Panc1 (cell line): Measurements from ENCODE around the gene UPF3A.

Experiments used
- CTCF ChIP-seq: fragments of 450-650 bp; IDR thresholded peaks from 2 replicates; pipeline ENCODE4 v1.5.1; 2017; ENCODE audit warnings: mild to moderate bottlenecking
- POLR2AphosphoS5 ChIP-seq: IDR thresholded peaks from 2 replicates; pipeline ENCODE4 v1.6.1; 2012; ENCODE audit warnings: mild to moderate bottlenecking, low read depth, low read length, moderate library complexity
- REST ChIP-seq, 2 experiments: IDR thresholded peaks; 2 replicates each; pipeline ENCODE4 v1.6.1; 2011 to 2012; ENCODE audit warnings: low read depth in 2 of 2, control low read depth in 1 of 2, low read length in 1 of 2, mild to moderate bottlenecking in 1 of 2, moderate library complexity in 1 of 2; ENCODE audit not compliant: insufficient read depth in 1 of 2
- TCF7L2 ChIP-seq: IDR thresholded peaks from 2 replicates; pipeline ENCODE4 v1.6.1; 2011; ENCODE audit warnings: mild to moderate bottlenecking, low read depth, low read length, inconsistent platforms

- TF ChIP-seq CTCF (no peak), REST (IDR thresholded peaks at IDR 0.05; ENCODE audit: insufficient read depth in 1 of 2, low read depth in 2 of 2, low read length in 1 of 2) (no peak), POLR2AphosphoS5 (no peak), TCF7L2 (no peak)
Measured at GRCh38 chr13:114319441-114319913, 38.1 kb downstream of the UPF3A start.
